SKM-1 (cell line): Measurements from ENCODE around the gene IL21.
"Not testable (repeated sequence)": the region's sequence is repeated elsewhere in the genome, so short reads cannot be mapped to it uniquely, and the experiment has no call there.

Experiments used
- DNase-seq: peaks from one replicate; lab custom pipeline; 2025; ENCODE audit not compliant: unreplicated experiment; lab: John Stamatoyannopoulos, UW

Gene IL21

GRCh38 chr4:122621016-122621507, at the start of gene IL21:
Gene IL21, minus strand, starts transcription at chr4:122621066. Its CDS starts 55 bp downstream, at chr4:122621011.
- no peak for DNase-seq

- DNase-seq = no peak
These were observed 49.3 kb upstream of the IL21 start for GRCh38 chr4:122669911-122670738.

DNA sequence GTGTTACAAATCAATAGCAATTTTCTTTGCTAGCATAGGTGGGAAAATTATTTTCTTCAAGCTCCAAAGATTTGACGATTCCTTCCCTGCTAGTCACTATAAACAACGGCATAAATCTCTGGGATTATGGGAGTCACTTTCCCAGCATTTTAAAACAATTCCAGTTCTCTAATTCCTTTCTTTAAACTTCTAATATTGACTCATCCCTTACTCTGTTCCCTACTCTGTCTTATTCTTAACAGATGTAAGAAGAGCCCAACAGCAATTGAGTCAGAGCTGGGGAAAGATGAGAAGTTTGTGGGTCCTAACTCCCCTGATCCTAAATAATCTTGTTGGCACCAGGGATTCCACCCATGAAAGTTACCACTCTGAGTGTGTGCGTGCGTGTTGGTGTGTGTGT, 47.4 kb upstream of the IL21 start:
- no peak for DNase-seq

DNA sequence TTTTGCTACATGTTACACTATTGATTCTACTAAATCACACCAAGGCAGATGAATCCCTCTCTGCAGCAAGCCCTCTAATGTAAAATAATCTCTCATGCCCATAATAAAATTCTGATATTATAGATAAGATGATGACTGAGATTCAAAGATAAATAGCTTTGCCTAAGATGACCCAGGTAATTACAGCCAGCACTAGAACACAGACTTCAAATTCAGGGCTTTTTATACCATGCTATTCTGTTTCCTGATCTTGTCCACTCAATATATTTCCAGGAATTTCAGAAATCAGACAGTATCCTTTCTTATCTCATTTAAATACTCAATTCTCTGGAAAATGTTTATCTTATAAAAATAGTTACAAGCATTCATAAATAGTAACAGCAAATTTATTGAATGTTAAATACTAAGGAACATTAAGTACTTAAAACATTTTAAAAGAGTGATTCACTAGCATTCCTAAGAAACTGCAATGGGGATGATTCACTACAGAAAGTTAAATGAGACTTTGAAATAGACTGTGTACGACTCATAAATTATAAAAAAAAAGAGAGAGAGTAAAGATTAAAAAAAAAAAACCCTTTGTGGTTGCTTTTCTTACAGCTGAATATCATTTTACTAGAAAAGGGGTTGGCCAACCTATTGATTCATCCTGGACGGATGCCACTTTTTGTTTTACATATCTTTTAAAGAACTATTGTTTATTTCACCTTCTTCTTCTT, 45.8 kb upstream of the IL21 start:
- no peak for DNase-seq

GRCh38 chr4:122665161-122665929, 44.5 kb upstream of the IL21 start:
- no peak for DNase-seq

DNA sequence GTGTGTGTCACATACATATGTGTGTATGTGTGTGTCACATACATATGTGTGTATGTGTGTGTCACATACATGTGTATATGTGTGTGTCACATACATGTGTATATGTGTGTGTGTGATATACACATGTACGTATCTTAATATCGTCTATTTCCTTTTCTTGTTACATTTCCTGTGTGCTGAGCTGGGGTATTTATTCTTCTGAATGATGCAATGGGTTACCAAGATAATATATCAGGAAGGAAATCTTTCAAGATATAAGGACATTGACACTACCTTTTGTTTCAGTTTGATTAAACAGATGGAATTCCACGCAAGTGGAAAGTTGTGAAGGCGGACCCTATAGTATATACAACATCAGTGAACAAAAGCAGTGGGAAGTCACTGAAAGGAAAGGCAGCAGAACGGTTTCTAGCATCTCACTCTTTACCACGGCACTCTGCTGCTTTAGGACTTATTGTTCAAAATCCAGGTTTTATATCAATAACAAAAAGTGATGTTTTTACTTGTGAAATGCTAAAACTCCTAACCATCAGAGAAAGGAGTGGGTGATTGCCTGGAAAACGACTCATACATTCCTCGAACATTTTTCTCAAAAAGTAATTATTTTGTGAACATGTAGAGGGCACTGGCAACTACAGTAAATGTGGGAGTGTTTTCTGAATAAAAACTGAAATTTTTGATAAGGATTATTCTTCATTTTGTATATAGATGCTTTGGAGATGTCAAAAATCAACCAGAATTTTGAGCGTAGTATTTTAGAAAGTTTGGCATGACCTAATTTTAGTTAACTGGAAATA, 43.1 kb upstream of the IL21 start:
- DNase-seq = no peak

DNA sequence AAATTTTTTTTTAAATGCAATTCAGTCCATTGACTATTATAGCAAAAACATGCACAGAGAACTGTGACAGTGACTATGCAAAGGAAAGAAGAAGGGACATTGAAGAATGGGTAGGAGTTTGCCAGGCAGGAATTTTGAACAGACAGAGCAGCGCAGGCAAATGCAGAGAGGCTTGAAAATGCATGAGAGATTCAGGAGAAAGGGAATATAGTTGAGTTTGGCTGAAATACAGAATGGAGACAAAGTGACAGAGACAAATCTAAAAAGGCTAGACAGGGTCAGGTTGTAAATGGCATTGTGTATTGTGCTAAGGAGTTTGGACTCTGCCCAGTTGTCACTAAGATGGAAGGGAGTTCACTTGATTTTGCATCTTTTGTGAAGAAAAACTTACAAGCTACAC, 42.4 kb upstream of the IL21 start:
- no peak for DNase-seq

GRCh38 chr4:122662701-122663100, 41.8 kb upstream of the IL21 start:
- DNase-seq = no peak

GRCh38 chr4:122661176-122662160, 40.6 kb upstream of the IL21 start:
- DNase-seq = peak; percentile 61

DNA sequence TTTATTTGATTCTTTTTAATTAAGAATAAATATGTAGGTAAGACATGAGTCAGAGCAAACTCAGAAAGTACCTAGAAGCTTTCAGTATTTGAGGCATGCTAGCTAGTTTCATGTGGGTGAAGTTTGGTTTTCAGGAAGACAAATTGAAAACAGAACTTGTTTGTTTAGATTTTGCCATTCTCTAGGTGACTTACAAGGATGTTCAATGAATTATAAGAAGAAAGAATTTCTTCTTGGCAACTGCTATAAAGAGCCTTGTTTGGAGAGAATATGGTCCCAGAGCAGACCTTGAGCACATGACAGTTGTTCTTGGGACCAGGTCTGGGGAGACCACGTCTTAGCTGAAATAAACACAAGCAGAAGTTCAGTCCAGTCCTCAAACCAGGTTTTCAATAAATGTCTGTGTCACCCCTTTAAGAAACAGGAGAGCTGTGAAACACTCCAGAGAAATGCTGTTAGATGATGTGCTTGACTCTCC, 38.0 kb upstream of the IL21 start:
- DNase-seq = no peak

DNA sequence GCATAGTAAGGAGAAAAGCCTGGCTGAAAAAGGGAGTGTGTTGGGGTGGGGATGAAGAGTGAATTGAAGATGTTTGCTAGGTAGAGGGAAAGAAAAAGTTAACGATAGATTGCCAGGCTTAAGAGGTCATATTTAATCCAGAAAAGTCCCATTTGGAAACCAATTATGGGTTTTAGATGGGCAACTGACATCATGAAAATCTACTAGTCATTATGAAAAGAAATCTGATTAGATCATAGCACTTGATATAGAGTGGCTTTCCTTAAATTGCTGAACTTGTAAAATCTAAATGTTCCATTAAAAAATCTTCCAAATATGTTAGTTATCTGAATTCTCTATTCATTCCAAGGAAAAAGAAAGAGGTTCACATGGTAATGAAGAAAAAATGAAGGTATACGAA, 37.5 kb upstream of the IL21 start:
- DNase-seq = no peak

- no peak for DNase-seq
These were observed 36.7 kb upstream of the IL21 start for GRCh38 chr4:122657553-122657952.

DNA sequence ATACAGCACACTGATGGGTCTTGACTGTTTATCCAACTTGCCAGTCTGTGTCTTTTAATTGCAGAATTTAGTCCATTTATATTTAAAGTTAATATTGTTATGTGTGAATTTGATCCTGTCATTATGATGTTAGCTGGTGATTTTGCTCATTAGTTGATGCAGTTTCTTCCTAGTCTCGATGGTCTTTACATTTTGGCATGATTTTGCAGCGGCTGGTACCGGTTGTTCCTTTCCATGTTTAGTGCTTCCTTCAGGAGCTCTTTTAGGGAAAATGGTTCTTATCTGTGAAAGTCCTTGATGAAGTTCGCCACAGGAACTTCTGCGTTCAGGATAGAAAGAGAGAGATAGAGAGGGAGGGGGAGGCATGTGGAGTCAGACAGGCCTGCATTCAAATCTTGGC, 35.7 kb upstream of the IL21 start:
- not testable (repeated sequence) for DNase-seq

DNA sequence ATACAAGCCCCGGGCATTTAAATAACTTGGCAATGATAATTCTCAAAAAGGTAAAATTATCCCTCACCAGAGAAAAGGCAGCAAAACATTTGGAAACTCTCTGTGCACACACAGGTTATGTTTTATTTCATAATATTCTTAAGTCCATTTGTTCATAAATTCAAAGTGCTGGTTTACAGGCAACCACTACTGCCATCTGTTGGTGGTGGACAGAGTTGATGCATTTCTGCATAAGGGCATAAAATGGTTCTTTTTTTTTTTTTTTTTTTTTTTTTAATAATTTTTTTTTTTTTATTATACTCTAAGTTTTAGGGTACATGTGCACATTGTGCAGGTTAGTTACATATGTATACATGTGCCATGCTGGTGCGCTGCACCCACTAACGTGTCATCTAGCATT, 31.5 kb upstream of the IL21 start:
- peak; percentile 28 for DNase-seq

- no peak for DNase-seq
These were observed 29.3 kb upstream of the IL21 start for GRCh38 chr4:122650148-122650547.

DNA sequence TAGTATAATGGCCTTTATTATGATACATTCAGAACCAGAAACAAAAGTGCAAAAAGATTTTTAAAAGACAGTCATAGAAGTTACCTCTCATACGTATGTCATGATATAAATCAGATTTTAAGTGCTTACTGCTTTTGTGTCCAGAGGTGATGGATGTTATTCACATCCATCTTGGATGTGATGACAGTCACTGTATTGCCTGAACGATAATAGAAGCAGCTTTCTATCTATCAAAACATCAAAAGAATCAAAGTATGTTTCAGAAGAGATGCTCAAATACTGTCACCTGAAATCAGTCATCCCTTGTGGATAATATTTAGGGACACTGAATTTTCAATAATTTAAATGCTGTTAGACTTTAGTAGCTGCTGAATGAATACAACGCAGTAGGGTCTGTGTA, 26.8 kb upstream of the IL21 start:
- DNase-seq = no peak

GRCh38 chr4:122643257-122643656, 22.4 kb upstream of the IL21 start:
- DNase-seq = no peak

DNA sequence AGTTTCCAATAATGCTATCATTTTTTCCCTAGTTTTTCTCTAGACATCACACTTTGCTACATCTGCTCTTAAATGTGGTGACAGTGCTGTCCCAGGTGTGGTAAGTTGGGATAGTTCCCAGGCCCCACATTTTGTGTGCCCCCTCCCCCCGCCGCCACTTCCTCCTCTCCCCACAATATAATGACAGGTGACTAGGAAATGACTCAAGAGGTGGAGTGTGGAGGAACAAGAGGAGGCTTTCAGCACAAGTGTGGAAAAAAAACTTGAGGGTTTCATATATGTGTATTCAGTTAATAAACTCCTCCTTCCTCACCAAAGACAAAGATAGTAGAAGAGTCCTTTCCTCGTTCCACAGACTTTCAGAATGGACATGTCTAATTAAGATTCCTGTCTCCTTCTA, 18.3 kb upstream of the IL21 start:
- DNase-seq = no peak

DNA sequence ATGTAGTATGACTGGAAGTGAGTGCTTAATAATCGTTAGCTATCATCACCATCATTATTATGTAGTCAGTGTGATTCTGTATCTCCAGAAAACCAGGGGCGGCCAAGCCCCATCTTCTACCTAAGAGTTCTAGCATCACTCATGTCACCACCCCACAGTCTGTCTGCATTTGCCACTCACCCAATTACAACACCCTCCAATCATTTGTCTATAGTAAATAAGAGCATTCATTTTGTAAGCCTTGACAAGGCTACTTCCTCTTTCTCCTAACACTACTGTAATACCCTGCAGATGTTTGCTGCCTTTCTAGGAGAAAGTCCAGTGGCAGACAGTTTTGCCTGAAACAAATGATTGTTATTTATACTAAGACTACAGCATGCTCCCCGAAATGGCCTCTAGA, 15.8 kb upstream of the IL21 start:
- DNase-seq = peak; percentile 69
